IMR-90 (cell line): ENCODE results near the gene CTXN3. TPM values are rescaled to one million over a fixed set of nuclear protein-coding genes. Genes with fewer than 3 reads are reported as not detected.

Experiments
- ATAC-seq: fragments of 200-7000 bp; cut with Tn5 transposase; 2 replicates; pipeline ENCODE4 v1.9.1; 2020; ENCODE audit warnings: low read depth, mild to moderate bottlenecking, moderate library complexity
- BruUV-seq: library from RNA; stranded (reverse); fragments of 400-500 nt; replicated peaks from 2 replicates; lab custom pipeline; 2021; lab: Mats Ljungman, UMichigan
- CTCF ChIA-PET: fragments of 300-600 bp; formaldehyde crosslinking; extraction: SDS; loops from one replicate; lab custom pipeline; 2021; ENCODE audit warnings: antibody characterized with exemption; lab: Yijun Ruan, JAX
- POLR2A ChIA-PET: fragments of 300-600 bp; sonication (Branson Sonifier 250); formaldehyde crosslinking; loops from one replicate; lab custom pipeline; 2022; ENCODE audit warnings: antibody characterized with exemption; ENCODE audit not compliant: unreplicated experiment; lab: Charles Lee
- DNase-seq: peaks from one replicate; pipeline ENCODE4 v3.0.0; 2013
- H2AFZ ChIP-seq: replicated peaks from 2 replicates; pipeline ENCODE3; 2013; ENCODE audit warnings: low read length, mild to moderate bottlenecking; ENCODE audit not compliant: poor library complexity
- H2AK5ac ChIP-seq: 2 replicates; pipeline ENCODE4 v1.6.1; 2013; ENCODE audit warnings: low read depth, low read length, inconsistent platforms
- H2AK9ac ChIP-seq: replicated peaks from 2 replicates; pipeline ENCODE3; 2013; ENCODE audit warnings: mild to moderate bottlenecking, low read depth, low read length, moderate library complexity; ENCODE audit not compliant: poor library complexity
- H2BK120ac ChIP-seq: 2 replicates; pipeline ENCODE4 v1.6.1; 2013; ENCODE audit warnings: low read depth, low read length, inconsistent platforms
- H2BK15ac ChIP-seq: 3 replicates; pipeline ENCODE4 v1.6.1; 2013; ENCODE audit warnings: low read depth, low read length, inconsistent platforms
- H2BK20ac ChIP-seq: 2 replicates; pipeline ENCODE4 v1.6.1; 2013; ENCODE audit warnings: low read depth, mild to moderate bottlenecking, inconsistent platforms, low read length, moderate library complexity
- H2BK5ac ChIP-seq: 2 replicates; pipeline ENCODE4 v1.6.1; 2013; ENCODE audit warnings: mild to moderate bottlenecking, low read depth, low read length, inconsistent platforms; ENCODE audit not compliant: poor library complexity, severe bottlenecking
- H3K14ac ChIP-seq: replicated peaks from 2 replicates; pipeline ENCODE4 v1.6.1; 2013; ENCODE audit warnings: low read depth, low read length, inconsistent platforms
- H3K18ac ChIP-seq: 2 replicates; pipeline ENCODE4 v1.6.1; 2013; ENCODE audit warnings: low read depth, low read length, control low read depth
- H3K23ac ChIP-seq: 2 replicates; pipeline ENCODE4 v1.6.1; 2013; ENCODE audit warnings: low read depth, low read length, inconsistent platforms
- H3K27ac ChIP-seq: 2 replicates; pipeline ENCODE4 v1.5.1; 2013; ENCODE audit warnings: mild to moderate bottlenecking, control low read depth, low read length; ENCODE audit not compliant: insufficient read depth
- H3K27me3 ChIP-seq: 2 replicates; pipeline ENCODE4 v1.6.1; 2013; ENCODE audit warnings: low read length; ENCODE audit not compliant: control insufficient read depth, insufficient read depth
- H3K36me3 ChIP-seq: 2 replicates; pipeline ENCODE4 v1.6.1; 2013; ENCODE audit warnings: low read length, mixed read lengths; ENCODE audit not compliant: control insufficient read depth, insufficient read depth
- H3K4ac ChIP-seq: 2 replicates; pipeline ENCODE4 v1.6.1; 2013; ENCODE audit warnings: low read depth, low read length, inconsistent platforms
- H3K4me1 ChIP-seq: 2 replicates; pipeline ENCODE4 v1.6.1; 2013; ENCODE audit warnings: low read length, mixed read lengths; ENCODE audit not compliant: control insufficient read depth, insufficient read depth
- H3K4me2 ChIP-seq: 2 replicates; pipeline ENCODE4 v1.6.1; 2013; ENCODE audit warnings: low read depth, mild to moderate bottlenecking, control low read depth, low read length, moderate library complexity
- H3K4me3 ChIP-seq: 2 replicates; pipeline ENCODE4 v1.5.1; 2013; ENCODE audit warnings: low read depth, mild to moderate bottlenecking, control low read depth, low read length, moderate library complexity; ENCODE audit not compliant: insufficient read depth
- H3K56ac ChIP-seq: 2 replicates; pipeline ENCODE4 v1.6.1; 2013; ENCODE audit warnings: low read length, inconsistent platforms; ENCODE audit not compliant: insufficient read depth; ENCODE audit errors: extremely low read depth
- H3K79me1 ChIP-seq, 2 experiments: 2 replicates each; pipeline ENCODE4 v1.6.1; 2013; ENCODE audit warnings: low read length in 2 of 2, inconsistent platforms in 1 of 2, low read depth in 1 of 2
- H3K9ac ChIP-seq: 2 replicates; pipeline ENCODE4 v1.6.1; 2013; ENCODE audit warnings: low read depth, low read length, control low read depth
- H3K9me1 ChIP-seq: 2 replicates; pipeline ENCODE4 v1.6.1; 2013; ENCODE audit warnings: low read length, inconsistent platforms; ENCODE audit not compliant: insufficient read depth
- H3K9me3 ChIP-seq: 2 replicates; pipeline ENCODE4 v1.6.1; 2013; ENCODE audit warnings: low read length; ENCODE audit not compliant: control insufficient read depth, insufficient read depth
- H4K20me1 ChIP-seq: 2 replicates; pipeline ENCODE4 v1.6.1; 2013; ENCODE audit warnings: low read length, inconsistent platforms; ENCODE audit not compliant: insufficient read depth
- H4K5ac ChIP-seq: 2 replicates; pipeline ENCODE4 v1.6.1; 2013; ENCODE audit warnings: mild to moderate bottlenecking, low read depth, low read length, control low read depth
- H4K8ac ChIP-seq, 2 experiments: 2 replicates each; pipeline ENCODE4 v1.6.1; 2013; ENCODE audit warnings: low read depth in 2 of 2, low read length in 2 of 2, control low read depth in 1 of 2, inconsistent platforms in 1 of 2
- H4K91ac ChIP-seq: 2 replicates; pipeline ENCODE4 v1.6.1; 2013; ENCODE audit warnings: low read depth, low read length, inconsistent platforms; ENCODE audit not compliant: insufficient read depth
- BHLHE40 ChIP-seq: fragments of 150-350 bp; IDR thresholded peaks from 2 replicates; pipeline ENCODE4 v1.6.1; 2016; ENCODE audit warnings: mild to moderate bottlenecking, low read depth, low read length
- CEBPB ChIP-seq: IDR thresholded peaks from 2 replicates; pipeline ENCODE4 v1.6.1; 2012; ENCODE audit warnings: low read depth, low read length, improper control_type of control experiment
- WGBS, 2 experiments: methylation state at CpG; one replicate each; pipeline versions ENCODE4 v1.1.5 to v1.1.7; 2013; ENCODE audit warnings: missing lambda C conversion rate in 2 of 2; ENCODE audit not compliant: insufficient read length in 1 of 2; ENCODE audit errors: extremely low coverage in 2 of 2; 5-methylcytosine and 5-hydroxymethylcytosine counted together
- dilution Hi-C: fragments of 300-500 bp; cut with HindIII; formaldehyde crosslinking; loops from one replicate; pipeline ENCODE4 v1.14.3; 2018; ENCODE audit warnings: low sequenced_read_pairs; ENCODE audit not compliant: unreplicated experiment
- in situ Hi-C: fragments of 300-500 bp; cut with MboI; formaldehyde crosslinking; loops from 3 replicates; pipeline ENCODE4 v1.14.3; 2019; ENCODE audit warnings: low sequenced_read_pairs, inconsistent platforms, mixed read lengths
- intact Hi-C: fragments of 100-400 bp; cut with micrococcal nuclease; formaldehyde crosslinking; loops from 2 replicates; pipeline ENCODE4 v1.10.0; 2022
- polyA plus RNA-seq, 3 experiments: library from polyadenylated mRNA; depleted of rRNA; stranded (reverse); fragments of >200 nt; gene quantifications; 2 replicates each; pipeline ENCODE4 v1.2.3, GENCODE V29; 2012; ENCODE audit warnings: low replicate concordance in 1 of 3
- total RNA-seq: library from RNA; depleted of rRNA; stranded (reverse); fragments of >200 nt; gene quantifications from 2 replicates; pipeline ENCODE4 v1.2.3, GENCODE V29; 2012

Gene CTXN3
- total and polyA plus RNA-seq, 2 of the 4 experiments (the other 2 are of a cell fraction), result not detected

DNA sequence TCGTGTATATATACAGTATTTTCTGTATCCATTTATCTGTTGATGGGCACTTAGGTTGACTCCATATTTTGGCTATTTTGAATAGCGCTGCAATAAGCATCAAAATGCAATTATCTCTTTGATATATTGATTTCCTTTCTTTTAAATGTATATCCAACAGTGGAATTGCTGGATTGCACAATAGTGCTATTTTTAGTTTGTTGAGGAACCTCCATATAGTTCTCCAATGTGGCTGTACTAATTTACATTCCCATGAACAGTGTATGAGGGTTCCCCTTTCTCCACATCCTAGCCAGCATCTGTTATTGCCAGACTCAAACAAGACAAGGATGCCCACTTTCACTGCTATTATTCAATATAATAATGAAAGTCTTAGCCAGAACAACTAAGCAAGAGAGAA, 9.1 kb upstream of the CTXN3 start:
- H3K14ac ChIP-seq, result no peak overlapping the region
- no TSS peak for BruUV-seq
- H3K4me1 ChIP-seq, result no peaks in the 10 kb centered on the region
- H4K91ac ChIP-seq, result no peak overlapping the region
- TF ChIP-seq CEBPB (peak; percentile 66), BHLHE40 (no peak)
- H2BK20ac ChIP-seq, result no peak overlapping the region
- H4K5ac ChIP-seq, result no peak overlapping the region
- ChIA-PET POLR2A (no interaction called here), CTCF (interaction anchor here (0.6 kb wide), 1 partner anchor 17 kb away, joined by 3 read pairs; no protein-coding TSS in a partner anchor)
- no peak overlapping the region for H2AK5ac ChIP-seq
- no peaks in the 10 kb centered on the region for H4K20me1 ChIP-seq
- no peak overlapping the region for H3K56ac ChIP-seq
- no peak overlapping the region for H2AK9ac ChIP-seq
- no peaks in the 10 kb centered on the region for H3K9me3 ChIP-seq
- in situ Hi-C loops (no loop called here), intact Hi-C loops (no loop called here), dilution Hi-C loops (no loop called here)
- ATAC-seq (no peak), DNase-seq (no peak)
- no peak overlapping the region for H2AFZ ChIP-seq
- H2BK120ac ChIP-seq, result no peak overlapping the region
- no peaks in the 10 kb centered on the region for H3K36me3 ChIP-seq
- no peak overlapping the region for H3K4me2 ChIP-seq
- no peak overlapping the region for H2BK5ac ChIP-seq
- no peak overlapping the region for H3K9ac ChIP-seq
- H3K18ac ChIP-seq, result no peak overlapping the region
- H4K8ac ChIP-seq, result no peak overlapping the region
- WGBS, 2 experiments, result no CpG with 5 or more reads among the region's 2 CpGs
- H2BK15ac ChIP-seq, result no peak overlapping the region
- no peak overlapping the region for H3K27ac ChIP-seq
- no peak overlapping the region for H3K23ac ChIP-seq
- no peak overlapping the region for H3K4me3 ChIP-seq
- no peaks in the 10 kb centered on the region for H3K9me1 ChIP-seq
- no peaks in the 10 kb centered on the region for H3K79me1 ChIP-seq
- peaks cover 6% of the 10 kb centered on the region for H3K27me3 ChIP-seq
- no peak overlapping the region for H3K4ac ChIP-seq
